ENCODE results near the gene ECM2.

DNA sequence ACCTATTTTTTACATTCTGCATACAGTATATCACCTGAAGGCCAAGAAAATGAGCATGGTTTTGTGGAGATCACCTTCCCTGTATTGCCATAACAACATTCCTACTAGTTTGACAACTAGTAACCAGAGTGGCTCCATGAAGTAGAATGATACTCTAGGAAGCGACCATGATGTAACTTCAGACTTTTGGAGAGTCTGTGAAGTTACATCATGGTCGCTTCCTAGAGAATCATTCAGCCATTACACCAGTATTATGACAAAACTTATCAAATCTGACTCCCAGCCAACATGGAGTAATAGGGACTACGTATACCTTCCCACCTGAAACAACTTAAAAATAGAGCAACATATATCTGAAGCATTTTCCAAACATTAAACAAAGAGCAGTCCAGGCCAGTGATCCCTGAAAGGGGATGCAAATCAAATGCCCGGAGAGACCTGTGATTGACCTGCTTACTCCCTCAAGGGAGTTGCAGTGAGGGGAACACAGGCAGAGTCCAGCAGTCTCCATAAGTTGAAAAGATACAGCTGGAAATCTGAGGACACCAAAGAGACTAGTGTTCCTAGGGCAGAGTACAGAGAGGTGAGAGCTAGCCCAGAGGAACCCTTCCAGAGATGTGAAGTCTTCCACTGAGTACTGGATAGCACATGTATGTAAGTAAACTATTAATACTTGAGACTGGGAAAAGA, 7.8 kb downstream of the ECM2 start:
- no peak for TF ChIP-seq CTCF (IDR thresholded peaks at IDR 0.05)
- no peak for TF ChIP-seq REST (IDR thresholded peaks at IDR 0.05; ENCODE audit: insufficient read depth in 1 of 2, low read depth in 2 of 2, low read length in 1 of 2)
- no peak for TF ChIP-seq POLR2AphosphoS5 (IDR thresholded peaks at IDR 0.05; ENCODE audit: low read depth, low read length)
- no peak for TF ChIP-seq TCF7L2 (IDR thresholded peaks at IDR 0.05; ENCODE audit: low read depth, low read length)
- no peak for TF ChIP-seq SIN3A (IDR thresholded peaks at IDR 0.05; ENCODE audit: borderline replicate concordance, insufficient read depth, low read depth, low read length)
